ENCODE measurements around the gene IPO13. TPM values are rescaled to one million over a fixed set of nuclear protein-coding genes. Genes with fewer than 3 reads are reported as not detected.
A peak's percentile ranks its signal among the peaks of the same experiment; 100 is the strongest.

The IPO13 gene
- total RNA-seq, 2 donors from 2014 or later = 18.6 to 21.5 TPM

DNA sequence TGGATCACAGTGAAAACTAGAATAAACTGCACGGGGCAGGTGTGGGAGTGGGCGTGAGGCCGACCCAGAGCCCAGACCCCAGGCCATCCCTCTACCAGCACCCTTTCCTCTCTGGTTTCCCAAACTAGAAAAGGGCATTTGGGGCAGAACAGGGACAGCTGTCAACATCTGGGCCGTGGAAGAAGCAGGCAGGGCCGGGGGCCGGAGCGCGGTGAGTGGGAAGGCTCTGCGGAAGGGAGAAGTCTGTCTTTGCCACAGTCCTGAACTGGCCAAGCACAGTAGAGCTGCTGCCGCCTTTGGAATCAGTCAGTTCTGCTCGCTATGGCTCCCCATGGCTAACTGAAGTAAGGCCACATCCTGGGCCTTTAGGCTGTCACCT is 51.2 kb downstream of the IPO13 start:
- Mint-ChIP-seq H3K4me1 (peaks cover 41% of the 10 kb centered on the region), H3K4me3 (no peak overlapping the region), H3K36me3 (ENCODE audit: low read depth) (peaks cover 13% of the 10 kb centered on the region), H3K27ac (peak overlapping the region; percentile 35), H3K9me3 (no peaks in the 10 kb centered on the region), H3K27me3 (ENCODE audit: insufficient read depth) (no peaks in the 10 kb centered on the region)
- Histone ChIP-seq H3K27ac (ENCODE audit: low read depth, low read length) (no peak overlapping the region), H3K9me3 (ENCODE audit: control insufficient read depth, low read length) (no peaks in the 10 kb centered on the region), H3K9ac (ENCODE audit: extremely low read depth, low read length, poor library complexity, severe bottlenecking) (no peak overlapping the region), H3K27me3 (ENCODE audit: control insufficient read depth, insufficient read depth, low read length, poor library complexity, severe bottlenecking) (no peaks in the 10 kb centered on the region), H3K36me3 (ENCODE audit: control insufficient read depth, insufficient read depth, low read length) (no peaks in the 10 kb centered on the region), H3K4me1 (ENCODE audit: control insufficient read depth, insufficient read depth, low read length) (peaks cover 29% of the 10 kb centered on the region), H3K4me3 (ENCODE audit: low read length) (no peak overlapping the region)
- TF ChIP-seq, protein P1, sequence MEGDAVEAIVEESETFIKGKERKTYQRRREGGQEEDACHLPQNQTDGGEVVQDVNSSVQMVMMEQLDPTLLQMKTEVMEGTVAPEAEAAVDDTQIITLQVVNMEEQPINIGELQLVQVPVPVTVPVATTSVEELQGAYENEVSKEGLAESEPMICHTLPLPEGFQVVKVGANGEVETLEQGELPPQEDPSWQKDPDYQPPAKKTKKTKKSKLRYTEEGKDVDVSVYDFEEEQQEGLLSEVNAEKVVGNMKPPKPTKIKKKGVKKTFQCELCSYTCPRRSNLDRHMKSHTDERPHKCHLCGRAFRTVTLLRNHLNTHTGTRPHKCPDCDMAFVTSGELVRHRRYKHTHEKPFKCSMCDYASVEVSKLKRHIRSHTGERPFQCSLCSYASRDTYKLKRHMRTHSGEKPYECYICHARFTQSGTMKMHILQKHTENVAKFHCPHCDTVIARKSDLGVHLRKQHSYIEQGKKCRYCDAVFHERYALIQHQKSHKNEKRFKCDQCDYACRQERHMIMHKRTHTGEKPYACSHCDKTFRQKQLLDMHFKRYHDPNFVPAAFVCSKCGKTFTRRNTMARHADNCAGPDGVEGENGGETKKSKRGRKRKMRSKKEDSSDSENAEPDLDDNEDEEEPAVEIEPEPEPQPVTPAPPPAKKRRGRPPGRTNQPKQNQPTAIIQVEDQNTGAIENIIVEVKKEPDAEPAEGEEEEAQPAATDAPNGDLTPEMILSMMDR (conservative IDR thresholded peaks at IDR 0.05) = no peak
- WGBS, 2 experiments (ENCODE audit: insufficient coverage in 1 of 2, insufficient read length in 1 of 2) = 96 to 98% methylated on average over 8 to 11 of the region's 11 CpGs
- no peak for DNase-seq

DNA sequence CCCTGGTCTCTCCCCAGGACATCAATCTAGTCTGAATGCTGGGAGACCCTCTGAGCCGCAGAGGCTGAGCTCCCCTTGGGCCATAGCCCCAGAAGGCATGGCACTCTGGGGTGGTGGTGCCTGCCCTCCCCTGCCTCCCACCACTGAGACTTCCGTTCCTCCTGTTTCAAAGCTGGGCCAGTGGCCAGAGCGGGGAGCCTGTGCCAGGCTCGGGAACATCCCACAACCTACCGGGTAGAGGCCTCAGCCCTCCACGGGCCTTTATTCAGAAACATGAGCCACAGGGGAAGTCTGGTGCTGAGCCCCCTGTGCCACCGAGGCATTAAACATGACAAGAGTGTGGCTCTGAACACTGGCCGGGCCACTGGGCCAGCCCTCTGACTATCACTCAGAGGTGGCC is 52.7 kb downstream of the IPO13 start:
- Mint-ChIP-seq H3K4me3 (no peak overlapping the region), H3K27ac (peak overlapping the region; percentile 92), H3K9me3 (no peaks in the 10 kb centered on the region), H3K27me3 (ENCODE audit: insufficient read depth) (no peaks in the 10 kb centered on the region), H3K4me1 (peaks cover 41% of the 10 kb centered on the region), H3K36me3 (ENCODE audit: low read depth) (peaks cover 13% of the 10 kb centered on the region)
- Histone ChIP-seq H3K27me3 (ENCODE audit: control insufficient read depth, insufficient read depth, low read length, poor library complexity, severe bottlenecking) (no peaks in the 10 kb centered on the region), H3K27ac (ENCODE audit: low read depth, low read length) (peak overlapping the region; percentile 6), H3K4me3 (ENCODE audit: low read length) (no peak overlapping the region), H3K9ac (ENCODE audit: extremely low read depth, low read length, poor library complexity, severe bottlenecking) (no peak overlapping the region), H3K36me3 (ENCODE audit: control insufficient read depth, insufficient read depth, low read length) (no peaks in the 10 kb centered on the region), H3K4me1 (ENCODE audit: control insufficient read depth, insufficient read depth, low read length) (peaks cover 29% of the 10 kb centered on the region), H3K9me3 (ENCODE audit: control insufficient read depth, low read length) (no peaks in the 10 kb centered on the region)
- 92 to 100% methylated on average over 2 to 8 of the region's 8 CpGs for WGBS, 2 experiments (ENCODE audit: insufficient coverage in 1 of 2, insufficient read length in 1 of 2)
- TF ChIP-seq, protein P1 (conservative IDR thresholded peaks at IDR 0.05) = no peak
- DNase-seq = no peak

DNA sequence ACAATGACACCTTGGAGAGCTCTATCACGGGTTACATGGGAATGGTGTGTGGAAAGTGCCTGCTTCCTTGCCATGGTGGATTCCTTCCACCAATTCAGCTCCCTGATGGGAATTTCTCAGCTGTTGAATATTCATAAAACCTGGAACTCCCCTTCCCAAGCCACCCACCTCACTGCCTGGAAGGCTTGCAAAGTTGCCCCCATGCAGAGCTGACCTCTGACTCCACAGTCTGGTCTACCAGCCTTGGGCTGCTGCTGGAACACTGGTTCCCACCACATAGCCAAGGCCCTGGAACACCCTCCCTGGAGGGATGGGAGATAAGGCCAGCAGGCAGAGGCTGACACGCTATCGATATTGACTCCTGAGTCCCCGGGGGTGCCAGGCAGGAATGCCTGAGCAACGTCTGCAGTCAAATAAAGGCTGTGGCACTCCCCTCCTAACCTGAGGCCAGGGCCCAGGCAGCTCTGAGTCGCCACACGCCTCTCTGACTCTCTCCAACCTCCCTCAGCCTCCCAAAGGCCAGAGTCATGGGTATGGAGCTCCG is 53.4 kb downstream of the IPO13 start:
- Histone ChIP-seq H3K27me3 (ENCODE audit: control insufficient read depth, insufficient read depth, low read length, poor library complexity, severe bottlenecking) (no peaks in the 10 kb centered on the region), H3K9ac (ENCODE audit: extremely low read depth, low read length, poor library complexity, severe bottlenecking) (peak overlapping the region; percentile 33), H3K4me1 (ENCODE audit: control insufficient read depth, insufficient read depth, low read length) (peaks cover 31% of the 10 kb centered on the region), H3K36me3 (ENCODE audit: control insufficient read depth, insufficient read depth, low read length) (no peaks in the 10 kb centered on the region), H3K27ac (ENCODE audit: low read depth, low read length) (peak overlapping the region; percentile 59), H3K4me3 (ENCODE audit: low read length) (no peak overlapping the region), H3K9me3 (ENCODE audit: control insufficient read depth, low read length) (no peaks in the 10 kb centered on the region)
- Mint-ChIP-seq H3K4me3 (no peak overlapping the region), H3K9me3 (no peaks in the 10 kb centered on the region), H3K36me3 (ENCODE audit: low read depth) (peaks cover 13% of the 10 kb centered on the region), H3K27me3 (ENCODE audit: insufficient read depth) (no peaks in the 10 kb centered on the region), H3K4me1 (peaks cover 42% of the 10 kb centered on the region), H3K27ac (peak overlapping the region; percentile 92)
- peak; percentile 93 for DNase-seq
- TF ChIP-seq, protein P1 (conservative IDR thresholded peaks at IDR 0.05) = no peak
- WGBS, 2 experiments (ENCODE audit: insufficient coverage in 1 of 2, insufficient read length in 1 of 2) = 54 to 78% methylated on average over 6 to 8 of the region's 8 CpGs
